ENCODE results near the gene ACSS3. TPM values are rescaled to one million over a fixed set of nuclear protein-coding genes. Genes with fewer than 3 reads are reported as not detected.

ACSS3 gene
- total and polyA plus RNA-seq, 9 of the 15 experiments (the other 6 are each of a cell fraction or from before 2014, with no cell fraction given), result 0.40 TPM; not detected in 8

DNA sequence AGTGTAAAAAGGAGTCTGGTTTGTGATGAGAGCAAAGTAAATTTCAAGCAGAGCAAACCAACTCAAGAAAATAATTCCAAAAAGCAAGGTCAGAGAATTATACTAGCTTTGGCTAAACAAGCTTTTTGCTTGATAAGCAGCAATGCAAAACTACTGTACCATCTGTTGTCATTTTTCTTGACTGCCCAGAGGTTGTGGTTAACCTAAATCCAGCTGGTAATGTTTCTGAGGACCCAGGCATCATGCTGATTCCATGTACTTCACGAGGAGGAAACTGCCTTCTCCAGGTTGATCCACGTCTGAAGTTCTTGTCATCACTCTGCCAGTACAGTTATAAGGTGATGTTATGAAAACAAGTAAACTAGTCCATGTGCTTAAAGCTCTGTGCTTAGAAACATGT is 185.2 kb downstream of the ACSS3 start:
- WGBS (ENCODE audit: insufficient coverage, low coverage, missing lambda C conversion rate), result 0% methylated on average over 2 of the region's 2 CpGs
- CTCF ChIA-PET (ENCODE audit: low intra/inter-chr PET ratio), result no interaction called here

DNA sequence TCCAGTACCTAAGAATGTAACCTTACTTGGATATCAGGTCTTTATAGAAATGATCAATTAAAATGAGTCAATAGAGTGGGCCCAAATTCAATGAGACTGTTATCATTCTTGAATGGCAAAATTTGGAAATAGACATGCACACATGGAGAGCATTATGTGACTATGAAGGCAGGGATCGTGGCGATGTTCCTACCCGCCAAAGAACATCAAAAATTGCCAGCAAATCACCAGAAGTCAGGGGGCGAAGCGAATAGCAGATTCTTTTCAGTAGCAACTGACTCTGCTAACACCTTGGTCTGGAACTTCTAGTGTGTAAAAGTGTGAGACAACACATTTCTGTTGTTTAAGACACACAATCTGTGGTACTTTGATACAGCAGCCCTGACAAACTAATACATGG is 192.5 kb downstream of the ACSS3 start:
- in situ Hi-C loops (cut with MboI), result no loop called here
- no peak for ATAC-seq

More for the DNA sequence above, 185.2 kb downstream of the ACSS3 start:
- Histone ChIP-seq H3K4me3 (no peak overlapping the region), H3K79me2 (ENCODE audit: control insufficient read depth, insufficient read depth, low read length) (no peaks in the 10 kb centered on the region), H3K9me3 (replicated peaks; ENCODE audit: control insufficient read depth, insufficient read depth, low read depth, low read length) (no peaks in the 10 kb centered on the region), H3K4me1 (replicated peaks in 1 of 2; ENCODE audit: control insufficient read depth in 2 of 2, insufficient read depth in 2 of 2, low read length in 2 of 2) (no peaks in the 10 kb centered on the region), H3K27ac (ENCODE audit: extremely low read depth, low read depth, low read length) (no peak overlapping the region), H2AFZ (ENCODE audit: low read depth, low read length) (no peak overlapping the region), H3K9ac (ENCODE audit: insufficient read depth in 1 of 2, low read depth in 2 of 2, low read length in 2 of 2) (no peak overlapping the region), H4K20me1 (replicated peaks; ENCODE audit: control insufficient read depth, insufficient read depth, low read length) (no peaks in the 10 kb centered on the region), H3K36me3 (ENCODE audit: control insufficient read depth, insufficient read depth, low read length) (no peaks in the 10 kb centered on the region), H3K27me3 (ENCODE audit: control insufficient read depth in 2 of 2, insufficient read depth in 2 of 2, low read length in 2 of 2) (no peaks in the 10 kb centered on the region), H3K4me2 (ENCODE audit: insufficient read depth, low read length) (no peak overlapping the region), H3K9me1 (ENCODE audit: control insufficient read depth, insufficient read depth, low read length) (no peaks in the 10 kb centered on the region)
- FAIRE-seq, result no peak
- POLR2A ChIA-PET, result no interaction called here
- ATAC-seq, result no peak
- no TSS peak for BruUV-seq (replicated peaks)
- TF ChIP-seq MAZ (CRISPR knock-in tag; conservative IDR thresholded peaks at IDR 0.05 in 1 of 2, IDR thresholded peaks at IDR 0.05 in 1 of 2), result no peak
- no peak for DNase-seq (ENCODE audit: extremely low read depth in 1 of 4, low spot score in 3 of 4)
- intact Hi-C loops (cut with micrococcal nuclease), result no loop called here
- in situ Hi-C loops (cut with MboI), result no loop called here

More for the DNA sequence above, 192.5 kb downstream of the ACSS3 start:
- Histone ChIP-seq H3K9me1 (ENCODE audit: control insufficient read depth, insufficient read depth, low read length) (no peaks in the 10 kb centered on the region), H3K4me3 (no peak overlapping the region), H3K27ac (ENCODE audit: extremely low read depth, low read depth, low read length) (no peak overlapping the region), H3K27me3 (ENCODE audit: control insufficient read depth in 2 of 2, insufficient read depth in 2 of 2, low read length in 2 of 2) (no peaks in the 10 kb centered on the region), H3K36me3 (ENCODE audit: control insufficient read depth, insufficient read depth, low read length) (no peaks in the 10 kb centered on the region), H2AFZ (ENCODE audit: low read depth, low read length) (no peak overlapping the region), H3K9me3 (replicated peaks; ENCODE audit: control insufficient read depth, insufficient read depth, low read depth, low read length) (no peaks in the 10 kb centered on the region), H3K4me1 (replicated peaks in 1 of 2; ENCODE audit: control insufficient read depth in 2 of 2, insufficient read depth in 2 of 2, low read length in 2 of 2) (no peaks in the 10 kb centered on the region), H3K4me2 (ENCODE audit: insufficient read depth, low read length) (no peak overlapping the region), H3K9ac (ENCODE audit: insufficient read depth in 1 of 2, low read depth in 2 of 2, low read length in 2 of 2) (no peak overlapping the region), H4K20me1 (replicated peaks; ENCODE audit: control insufficient read depth, insufficient read depth, low read length) (no peaks in the 10 kb centered on the region), H3K79me2 (ENCODE audit: control insufficient read depth, insufficient read depth, low read length) (no peaks in the 10 kb centered on the region)
- CTCF ChIA-PET (ENCODE audit: low intra/inter-chr PET ratio), result no interaction called here
- TF ChIP-seq ARNT (IDR thresholded peaks at IDR 0.05) (no peak), SREBF2 (CRISPR knock-in tag; IDR thresholded peaks at IDR 0.05) (no peak), KDM4B (IDR thresholded peaks at IDR 0.05; ENCODE audit: borderline replicate concordance in 2 of 2, low read depth in 1 of 2) (no peak), ZNF324 (CRISPR knock-in tag; IDR thresholded peaks at IDR 0.05) (no peak)
- TF ChIP-seq, protein P1, sequence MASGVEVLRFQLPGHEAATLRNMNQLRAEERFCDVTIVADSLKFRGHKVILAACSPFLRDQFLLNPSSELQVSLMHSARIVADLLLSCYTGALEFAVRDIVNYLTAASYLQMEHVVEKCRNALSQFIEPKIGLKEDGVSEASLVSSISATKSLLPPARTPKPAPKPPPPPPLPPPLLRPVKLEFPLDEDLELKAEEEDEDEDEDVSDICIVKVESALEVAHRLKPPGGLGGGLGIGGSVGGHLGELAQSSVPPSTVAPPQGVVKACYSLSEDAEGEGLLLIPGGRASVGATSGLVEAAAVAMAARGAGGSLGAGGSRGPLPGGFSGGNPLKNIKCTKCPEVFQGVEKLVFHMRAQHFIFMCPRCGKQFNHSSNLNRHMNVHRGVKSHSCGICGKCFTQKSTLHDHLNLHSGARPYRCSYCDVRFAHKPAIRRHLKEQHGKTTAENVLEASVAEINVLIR (CRISPR knock-in tag; IDR thresholded peaks at IDR 0.05), result no peak
- DNase-seq (ENCODE audit: extremely low read depth in 1 of 4, low spot score in 3 of 4), result no peak
- BruUV-seq (replicated peaks), result no TSS peak
- intact Hi-C loops (cut with micrococcal nuclease), result no loop called here
- 0% methylated on average over 5 of the region's 5 CpGs for WGBS (ENCODE audit: insufficient coverage, low coverage, missing lambda C conversion rate)
- POLR2A ChIA-PET, result no interaction called here
- no peak for FAIRE-seq

Data from K562 (cell line).